ENCODE measurements around the gene VAMP2. TPM values are rescaled to one million over a fixed set of nuclear protein-coding genes. Genes with fewer than 3 reads are reported as not detected.

The VAMP2 gene
- total RNA-seq, 1 experiment from 2014 or later, result 2.0 TPM

Other genes with a start within 250 kb of the VAMP2 start
- 2.3 and 7.8 TPM in 2 replicates for gene RNF227, start 246.7 kb downstream of the VAMP2 start, total RNA-seq (2014; rRNA removed; shearing (Covaris generic))
- gene KCNAB3, start 233.1 kb downstream of the VAMP2 start, total RNA-seq (2014; rRNA removed; shearing (Covaris generic)), result 1.1 TPM in 2 replicates
- 39.9 and 54.2 TPM in 2 replicates for gene TRAPPC1, start 231.0 kb downstream of the VAMP2 start, total RNA-seq (2014; rRNA removed; shearing (Covaris generic))
- 19.6 and 23.2 TPM in 2 replicates for gene CNTROB, start 230.7 kb downstream of the VAMP2 start, total RNA-seq (2014; rRNA removed; shearing (Covaris generic))
- gene GUCY2D, start 160.3 kb downstream of the VAMP2 start, total RNA-seq (2014; rRNA removed; shearing (Covaris generic)), result not detected in 2 replicates
- not detected in 2 replicates for gene ALOX15B, start 123.9 kb downstream of the VAMP2 start, total RNA-seq (2014; rRNA removed; shearing (Covaris generic))
- not detected in 2 replicates for gene ALOX12B, start 75.2 kb downstream of the VAMP2 start, total RNA-seq (2014; rRNA removed; shearing (Covaris generic))
- 0.12 TPM in 1 of 2 replicates, not detected in the other for gene ALOXE3, start 44.4 kb downstream of the VAMP2 start, total RNA-seq (2014; rRNA removed; shearing (Covaris generic))
- gene HES7, start 38.8 kb downstream of the VAMP2 start, total RNA-seq (2014; rRNA removed; shearing (Covaris generic)), result 0.48 TPM in 1 of 2 replicates, not detected in the other
- gene PER1, start 10.5 kb downstream of the VAMP2 start, total RNA-seq (2014; rRNA removed; shearing (Covaris generic)), result 3.0 and 8.2 TPM in 2 replicates
- gene TMEM107, start 13.4 kb upstream of the VAMP2 start, total RNA-seq (2014; rRNA removed; shearing (Covaris generic)), result 53.3 and 64.7 TPM in 2 replicates
- gene BORCS6, start 27.2 kb upstream of the VAMP2 start, total RNA-seq (2014; rRNA removed; shearing (Covaris generic)), result 3.0 and 5.9 TPM in 2 replicates
- 94.7 and 97.8 TPM in 2 replicates for gene AURKB, start 47.6 kb upstream of the VAMP2 start, total RNA-seq (2014; rRNA removed; shearing (Covaris generic))
- gene CTC1, start 85.1 kb upstream of the VAMP2 start, total RNA-seq (2014; rRNA removed; shearing (Covaris generic)), result 3.4 and 3.7 TPM in 2 replicates
- gene PFAS, start 86.3 kb upstream of the VAMP2 start, total RNA-seq (2014; rRNA removed; shearing (Covaris generic)), result 10.5 and 16.8 TPM in 2 replicates
- gene RANGRF, start 125.7 kb upstream of the VAMP2 start, total RNA-seq (2014; rRNA removed; shearing (Covaris generic)), result 10.7 and 14.9 TPM in 2 replicates
- 0.98 and 1.2 TPM in 2 replicates for gene SLC25A35, start 132.5 kb upstream of the VAMP2 start, total RNA-seq (2014; rRNA removed; shearing (Covaris generic))
- not detected in 2 replicates for gene ARHGEF15, start 147.3 kb upstream of the VAMP2 start, total RNA-seq (2014; rRNA removed; shearing (Covaris generic))
- not detected in 2 replicates for gene ODF4, start 176.9 kb upstream of the VAMP2 start, total RNA-seq (2014; rRNA removed; shearing (Covaris generic))
- 2,664 and 2,696 TPM in 2 replicates for gene RPL26, start 220.2 kb upstream of the VAMP2 start, total RNA-seq (2014; rRNA removed; shearing (Covaris generic))
- not detected in 2 replicates for gene RNF222, start 234.9 kb upstream of the VAMP2 start, total RNA-seq (2014; rRNA removed; shearing (Covaris generic))

Measured in RPMI7951 (cell line).